Progenitor cell of endocrine pancreas (in vitro differentiated cells): ENCODE data around the gene TLR10. TPM values are rescaled to one million over a fixed set of nuclear protein-coding genes. Genes with fewer than 3 reads are reported as not detected.

ENCODE experiments used
- DNase-seq: peaks from one replicate; pipeline ENCODE4 v3.0.0; 2021; ENCODE audit warnings: low spot score; ENCODE audit not compliant: unreplicated experiment
- H3K27ac Mint-ChIP-seq: 2 replicates; pipeline ENCODE4 v1.8.0; 2021; ENCODE audit warnings: mild to moderate bottlenecking, moderate library complexity, mixed read lengths
- H3K27me3 Mint-ChIP-seq: 2 replicates; pipeline ENCODE4 v1.8.0; 2021; ENCODE audit warnings: mixed read lengths
- H3K36me3 Mint-ChIP-seq: 2 replicates; pipeline ENCODE4 v1.8.0; 2022; ENCODE audit warnings: mixed read lengths; ENCODE audit not compliant: insufficient read depth
- H3K4me1 Mint-ChIP-seq: 2 replicates; pipeline ENCODE4 v1.8.0; 2021; ENCODE audit warnings: low read depth, mixed read lengths
- H3K4me3 Mint-ChIP-seq: 2 replicates; pipeline ENCODE4 v1.8.0; 2021; ENCODE audit warnings: low read depth, mild to moderate bottlenecking, moderate library complexity, mixed read lengths
- H3K9me3 Mint-ChIP-seq: 2 replicates; pipeline ENCODE4 v1.8.0; 2021; ENCODE audit warnings: low read depth, mixed read lengths
- CTCF ChIP-seq: fragments of 200-600 bp; sonication (generic); IDR thresholded peaks from one replicate; pipeline ENCODE4 v1.5.0; 2021; ENCODE audit warnings: antibody characterized with exemption, mild to moderate bottlenecking; ENCODE audit not compliant: unreplicated experiment
- total RNA-seq: library from RNA; stranded (reverse); gene quantifications from 2 replicates; pipeline ENCODE4 v1.2.1, GENCODE V29; 2021

TLR10 gene
- total RNA-seq, 1 donor from 2014 or later = 2.1 TPM

DNA sequence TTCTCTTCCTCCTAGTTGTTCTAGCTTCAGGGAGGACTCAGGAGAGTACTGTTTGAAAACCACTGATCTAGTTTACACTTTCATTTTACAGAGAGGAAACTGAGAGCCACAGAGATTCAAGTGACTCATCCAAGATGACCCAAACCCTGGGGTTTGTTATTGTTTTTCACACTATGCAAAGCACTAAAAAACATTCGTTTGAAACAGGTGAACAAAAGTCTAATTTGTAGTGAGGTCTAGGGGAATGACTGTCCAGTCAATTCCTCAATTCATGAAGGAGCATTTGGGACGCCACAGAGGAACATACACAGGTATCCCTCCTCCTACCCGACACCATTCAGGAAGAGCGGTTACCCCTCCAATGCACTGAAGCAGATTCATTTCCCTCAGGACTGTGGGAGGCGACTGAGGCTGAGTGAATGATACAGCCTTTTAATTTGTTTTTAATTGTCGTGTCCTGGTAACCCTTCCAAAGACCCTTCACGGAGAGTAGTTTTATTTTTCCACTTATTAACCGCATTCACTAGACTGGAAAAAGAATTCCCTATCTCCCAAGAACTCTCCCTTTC, 30.3 kb downstream of the TLR10 start:
- Mint-ChIP-seq H3K27ac (peak overlapping the region; percentile 68), H3K9me3 (peaks cover 8% of the 10 kb centered on the region), H3K27me3 (no peaks in the 10 kb centered on the region), H3K4me3 (no peak overlapping the region), H3K4me1 (no peaks in the 10 kb centered on the region), H3K36me3 (peaks cover 2% of the 10 kb centered on the region)
- no peak for TF ChIP-seq CTCF
- DNase-seq = no peak

GRCh38 chr4:38751341-38752010, 31.3 kb downstream of the TLR10 start:
- H3K27me3 Mint-ChIP-seq = no peaks in the 10 kb centered on the region
- no peak for TF ChIP-seq CTCF
- H3K36me3 Mint-ChIP-seq = peaks cover 2% of the 10 kb centered on the region
- H3K4me3 Mint-ChIP-seq = no peak overlapping the region
- H3K9me3 Mint-ChIP-seq = peaks cover 15% of the 10 kb centered on the region
- H3K4me1 Mint-ChIP-seq = no peaks in the 10 kb centered on the region
- no peak overlapping the region for H3K27ac Mint-ChIP-seq
- DNase-seq = no peak

DNA sequence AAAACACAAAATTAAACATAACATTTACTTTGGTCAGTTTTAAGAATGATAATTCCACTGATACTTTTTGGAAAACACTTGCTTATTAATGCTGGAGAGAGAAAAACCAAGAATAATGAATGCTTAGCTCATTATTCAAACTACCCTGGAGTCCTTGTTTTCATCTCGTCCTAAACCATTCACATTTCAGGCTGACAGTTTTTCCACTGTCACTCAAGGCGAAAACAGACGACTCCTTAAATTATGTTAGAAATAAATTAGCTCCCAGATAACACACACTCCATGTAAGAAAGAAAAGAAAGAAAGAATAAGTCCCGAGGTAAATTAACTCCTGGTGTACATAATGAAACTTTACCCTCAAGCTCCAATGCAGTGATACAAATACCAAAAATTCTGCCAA, 33.5 kb downstream of the TLR10 start:
- H3K4me3 Mint-ChIP-seq = no peak overlapping the region
- no peak for DNase-seq
- H3K4me1 Mint-ChIP-seq = no peaks in the 10 kb centered on the region
- no peaks in the 10 kb centered on the region for H3K27me3 Mint-ChIP-seq
- H3K9me3 Mint-ChIP-seq = peaks cover 15% of the 10 kb centered on the region
- no peak for TF ChIP-seq CTCF
- no peak overlapping the region for H3K27ac Mint-ChIP-seq
- H3K36me3 Mint-ChIP-seq = peaks cover 2% of the 10 kb centered on the region

GRCh38 chr4:38747629-38748028, 35.2 kb downstream of the TLR10 start:
- Mint-ChIP-seq H3K27ac (no peak overlapping the region), H3K4me3 (no peak overlapping the region), H3K9me3 (peaks cover 15% of the 10 kb centered on the region), H3K27me3 (no peaks in the 10 kb centered on the region), H3K4me1 (no peaks in the 10 kb centered on the region), H3K36me3 (peaks cover 2% of the 10 kb centered on the region)
- no peak for TF ChIP-seq CTCF
- DNase-seq = no peak

GRCh38 chr4:38745881-38746280, 36.9 kb downstream of the TLR10 start:
- DNase-seq = no peak

More at GRCh38 chr4:38745881-38746280, 36.9 kb downstream of the TLR10 start:
- H3K27ac Mint-ChIP-seq = no peak overlapping the region
- peaks cover 15% of the 10 kb centered on the region for H3K9me3 Mint-ChIP-seq
- no peak for TF ChIP-seq CTCF
- no peaks in the 10 kb centered on the region for H3K27me3 Mint-ChIP-seq
- H3K4me3 Mint-ChIP-seq = no peak overlapping the region
- H3K4me1 Mint-ChIP-seq = no peaks in the 10 kb centered on the region
- peaks cover 2% of the 10 kb centered on the region for H3K36me3 Mint-ChIP-seq
